ENCODE data around the gene ARHGEF28.

ARHGEF28 gene

DNA sequence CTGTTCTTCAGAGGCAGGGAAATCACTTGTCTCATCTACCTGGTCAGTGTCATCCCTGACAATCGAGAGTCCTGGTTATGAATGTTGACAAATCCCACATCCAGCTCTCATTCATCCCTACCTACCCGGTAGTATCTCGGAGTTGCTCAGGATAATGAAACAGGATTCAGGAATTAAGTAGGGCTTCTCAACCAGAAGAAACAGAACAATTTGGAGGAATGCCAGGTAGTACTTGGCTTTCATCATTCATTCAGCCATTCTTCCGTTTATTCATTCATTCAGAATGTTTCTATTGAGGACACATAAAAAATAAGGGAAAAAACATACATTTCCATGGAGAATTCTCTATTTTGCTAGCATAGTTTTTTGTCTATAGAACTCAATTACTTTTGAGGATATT is 195.0 kb downstream of the ARHGEF28 start:
- TF ChIP-seq POLR2AphosphoS5 (IDR thresholded peaks at IDR 0.05; ENCODE audit: low read depth, low read length): no peak
- TF ChIP-seq, protein P1, sequence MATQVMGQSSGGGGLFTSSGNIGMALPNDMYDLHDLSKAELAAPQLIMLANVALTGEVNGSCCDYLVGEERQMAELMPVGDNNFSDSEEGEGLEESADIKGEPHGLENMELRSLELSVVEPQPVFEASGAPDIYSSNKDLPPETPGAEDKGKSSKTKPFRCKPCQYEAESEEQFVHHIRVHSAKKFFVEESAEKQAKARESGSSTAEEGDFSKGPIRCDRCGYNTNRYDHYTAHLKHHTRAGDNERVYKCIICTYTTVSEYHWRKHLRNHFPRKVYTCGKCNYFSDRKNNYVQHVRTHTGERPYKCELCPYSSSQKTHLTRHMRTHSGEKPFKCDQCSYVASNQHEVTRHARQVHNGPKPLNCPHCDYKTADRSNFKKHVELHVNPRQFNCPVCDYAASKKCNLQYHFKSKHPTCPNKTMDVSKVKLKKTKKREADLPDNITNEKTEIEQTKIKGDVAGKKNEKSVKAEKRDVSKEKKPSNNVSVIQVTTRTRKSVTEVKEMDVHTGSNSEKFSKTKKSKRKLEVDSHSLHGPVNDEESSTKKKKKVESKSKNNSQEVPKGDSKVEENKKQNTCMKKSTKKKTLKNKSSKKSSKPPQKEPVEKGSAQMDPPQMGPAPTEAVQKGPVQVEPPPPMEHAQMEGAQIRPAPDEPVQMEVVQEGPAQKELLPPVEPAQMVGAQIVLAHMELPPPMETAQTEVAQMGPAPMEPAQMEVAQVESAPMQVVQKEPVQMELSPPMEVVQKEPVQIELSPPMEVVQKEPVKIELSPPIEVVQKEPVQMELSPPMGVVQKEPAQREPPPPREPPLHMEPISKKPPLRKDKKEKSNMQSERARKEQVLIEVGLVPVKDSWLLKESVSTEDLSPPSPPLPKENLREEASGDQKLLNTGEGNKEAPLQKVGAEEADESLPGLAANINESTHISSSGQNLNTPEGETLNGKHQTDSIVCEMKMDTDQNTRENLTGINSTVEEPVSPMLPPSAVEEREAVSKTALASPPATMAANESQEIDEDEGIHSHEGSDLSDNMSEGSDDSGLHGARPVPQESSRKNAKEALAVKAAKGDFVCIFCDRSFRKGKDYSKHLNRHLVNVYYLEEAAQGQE (IDR thresholded peaks at IDR 0.05; ENCODE audit: insufficient read depth in 1 of 2, low read depth in 2 of 2, low read length in 2 of 2): no peak
- TF ChIP-seq TAF1 (IDR thresholded peaks at IDR 0.05; ENCODE audit: borderline replicate concordance, insufficient read depth, low read length): no peak
- TF ChIP-seq SIN3A (IDR thresholded peaks at IDR 0.05; ENCODE audit: borderline replicate concordance, insufficient read depth, low read length): no peak
- no peak for TF ChIP-seq FOXP2 (optimal IDR thresholded peaks at IDR 0.05; ENCODE audit: borderline replicate concordance, extremely low read depth, extremely low read length, insufficient read depth)

DNA sequence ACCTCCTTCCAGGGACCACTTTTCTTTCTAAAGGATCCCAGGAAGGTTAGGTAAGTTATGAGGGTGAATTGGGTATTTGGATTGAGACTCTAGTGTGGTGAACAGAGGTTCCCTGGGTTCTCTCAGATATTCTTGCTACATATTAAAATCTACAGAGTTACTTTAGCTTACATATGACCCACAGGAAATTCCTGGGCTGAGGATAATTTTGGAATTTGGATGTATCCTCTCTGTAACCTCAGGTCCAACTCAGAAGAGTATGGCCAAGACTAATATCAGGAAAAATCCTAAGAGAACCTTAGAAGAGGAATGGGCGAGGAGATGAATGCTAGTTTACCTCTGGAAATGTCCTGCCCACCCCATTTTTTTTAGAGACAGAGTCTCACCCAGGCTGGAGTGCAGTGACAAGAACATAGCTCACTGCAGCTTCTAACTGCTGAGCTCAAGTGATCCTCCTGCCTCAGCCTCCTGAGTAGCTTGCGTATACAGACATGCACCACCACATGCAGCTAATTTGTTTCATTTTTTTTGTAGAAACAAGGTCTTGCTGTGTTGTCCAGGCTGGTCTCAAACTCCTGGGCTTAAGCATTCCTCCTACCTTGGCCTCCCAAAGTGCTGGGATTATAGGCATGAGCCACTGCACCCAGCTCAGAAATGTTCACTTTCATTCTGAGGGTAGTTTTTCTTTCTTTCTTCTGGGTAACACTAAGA is 196.4 kb downstream of the ARHGEF28 start:
- TF ChIP-seq, protein P1 (IDR thresholded peaks at IDR 0.05; ENCODE audit: insufficient read depth in 1 of 2, low read depth in 2 of 2, low read length in 2 of 2): no peak
- TF ChIP-seq TAF1 (IDR thresholded peaks at IDR 0.05; ENCODE audit: borderline replicate concordance, insufficient read depth, low read length) (no peak), FOXP2 (optimal IDR thresholded peaks at IDR 0.05; ENCODE audit: borderline replicate concordance, extremely low read depth, extremely low read length, insufficient read depth) (no peak), SIN3A (IDR thresholded peaks at IDR 0.05; ENCODE audit: borderline replicate concordance, insufficient read depth, low read length) (no peak), POLR2AphosphoS5 (IDR thresholded peaks at IDR 0.05; ENCODE audit: low read depth, low read length) (no peak)

DNA sequence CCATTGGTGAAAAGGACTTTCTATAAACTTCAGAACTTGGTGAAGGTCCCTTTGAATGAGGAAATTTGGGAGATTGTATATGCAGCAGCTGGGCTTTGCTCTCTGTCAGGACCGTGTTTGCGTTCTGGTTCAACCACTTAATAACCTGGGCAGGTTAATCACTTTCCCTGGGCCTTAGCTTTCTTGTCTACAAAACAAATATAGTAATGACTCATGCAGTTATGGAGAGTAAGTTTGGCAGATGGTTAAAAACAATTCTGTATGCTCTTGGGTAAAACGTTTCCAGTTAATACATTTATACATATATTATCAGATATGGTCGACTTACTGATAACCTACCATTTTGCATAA is 197.0 kb downstream of the ARHGEF28 start:
- TF ChIP-seq POLR2AphosphoS5 (IDR thresholded peaks at IDR 0.05; ENCODE audit: low read depth, low read length) (no peak), SIN3A (IDR thresholded peaks at IDR 0.05; ENCODE audit: borderline replicate concordance, insufficient read depth, low read length) (no peak), FOXP2 (optimal IDR thresholded peaks at IDR 0.05; ENCODE audit: borderline replicate concordance, extremely low read depth, extremely low read length, insufficient read depth) (no peak), TAF1 (IDR thresholded peaks at IDR 0.05; ENCODE audit: borderline replicate concordance, insufficient read depth, low read length) (no peak)
- TF ChIP-seq, protein P1 (IDR thresholded peaks at IDR 0.05; ENCODE audit: insufficient read depth in 1 of 2, low read depth in 2 of 2, low read length in 2 of 2): no peak

DNA sequence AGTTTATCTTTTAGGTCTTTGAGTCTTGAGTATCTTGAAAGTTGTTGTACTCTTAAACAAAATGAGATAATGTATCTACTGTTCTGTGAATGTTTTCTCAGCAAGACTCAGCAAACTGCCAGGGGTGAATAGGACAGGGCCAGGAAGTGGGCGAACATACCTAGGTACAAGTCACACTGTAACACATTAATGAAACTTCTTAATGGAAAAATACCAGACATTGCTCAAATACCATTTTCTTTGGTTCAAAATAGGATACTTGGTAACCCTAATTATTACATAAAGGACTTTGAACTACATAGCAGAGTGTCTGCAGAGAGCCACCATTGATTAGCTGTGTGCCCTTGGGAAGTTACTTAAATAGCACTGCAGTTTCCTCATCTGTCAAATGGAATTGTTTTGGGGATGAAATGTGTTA is 197.5 kb downstream of the ARHGEF28 start:
- TF ChIP-seq SIN3A (IDR thresholded peaks at IDR 0.05; ENCODE audit: borderline replicate concordance, insufficient read depth, low read length) (no peak), TAF1 (IDR thresholded peaks at IDR 0.05; ENCODE audit: borderline replicate concordance, insufficient read depth, low read length) (no peak)

DNA sequence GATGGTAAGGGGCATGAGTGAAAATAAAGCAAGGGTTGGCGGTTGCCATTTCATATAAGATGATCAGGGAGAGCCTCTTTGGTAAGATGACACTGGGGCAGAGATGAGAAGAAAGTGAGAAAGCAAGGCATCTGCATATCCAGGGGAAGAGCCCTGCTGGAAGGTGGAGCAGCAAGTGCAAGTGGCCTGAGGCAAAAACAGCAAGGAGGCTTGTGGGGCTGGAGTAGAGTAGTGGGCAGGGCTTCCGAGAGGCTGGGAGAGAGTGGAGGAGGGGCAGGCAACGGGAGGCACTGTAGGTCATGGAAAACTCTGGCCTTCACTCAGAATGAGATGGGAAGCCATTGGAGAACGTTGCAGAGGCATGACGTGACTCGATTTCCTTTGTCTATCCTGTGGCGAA is 199.2 kb downstream of the ARHGEF28 start:
- no peak for TF ChIP-seq SIN3A (IDR thresholded peaks at IDR 0.05; ENCODE audit: borderline replicate concordance, insufficient read depth, low read length)
- no peak for TF ChIP-seq POLR2AphosphoS5 (IDR thresholded peaks at IDR 0.05; ENCODE audit: low read depth, low read length)
- TF ChIP-seq TAF1 (IDR thresholded peaks at IDR 0.05; ENCODE audit: borderline replicate concordance, insufficient read depth, low read length): no peak
- no peak for TF ChIP-seq FOXP2 (optimal IDR thresholded peaks at IDR 0.05; ENCODE audit: borderline replicate concordance, extremely low read depth, extremely low read length, insufficient read depth)
- TF ChIP-seq, protein P1 (IDR thresholded peaks at IDR 0.05; ENCODE audit: insufficient read depth in 1 of 2, low read depth in 2 of 2, low read length in 2 of 2): no peak
